ENCODE measurements around the gene SPIN2A.
"Not testable (repeated sequence)": the region's sequence is repeated elsewhere in the genome, so short reads cannot be mapped to it uniquely, and the experiment has no call there.

SPIN2A gene

GRCh38 chrX:57103489-57103888 is 33.7 kb downstream of the SPIN2A start:
- Histone ChIP-seq H3K4me1 (ENCODE audit: control insufficient read depth, insufficient read depth, low read length, unreplicated experiment) (no peaks in the 10 kb centered on the region), H3K27me3 (ENCODE audit: insufficient read depth, low read length) (no peaks in the 10 kb centered on the region), H3K79me2 (ENCODE audit: control insufficient read depth, insufficient read depth, low read length, unreplicated experiment) (no peaks in the 10 kb centered on the region), H2AFZ (ENCODE audit: low read length, unreplicated experiment) (no peak overlapping the region), H3K36me3 (ENCODE audit: insufficient read depth, low read length) (no peaks in the 10 kb centered on the region), H3K4me3 (ENCODE audit: low read depth, low read length) (no peak overlapping the region), H3K27ac (ENCODE audit: low read depth, low read length) (no peak overlapping the region)

- not testable (repeated sequence) for H2AFZ ChIP-seq (ENCODE audit: low read length, unreplicated experiment); H3K27me3 ChIP-seq (ENCODE audit: insufficient read depth, low read length); H3K27ac ChIP-seq (ENCODE audit: low read depth, low read length); H3K4me1 ChIP-seq (ENCODE audit: control insufficient read depth, insufficient read depth, low read length, unreplicated experiment); H3K4me3 ChIP-seq (ENCODE audit: low read depth, low read length); H3K36me3 ChIP-seq (ENCODE audit: insufficient read depth, low read length); H3K79me2 ChIP-seq (ENCODE audit: control insufficient read depth, insufficient read depth, low read length, unreplicated experiment)
Measured at GRCh38 chrX:57102918-57103317, 34.3 kb downstream of the SPIN2A start.
